BJ (cell line): ENCODE data around the gene MCHR2. TPM values are rescaled to one million over a fixed set of nuclear protein-coding genes. Genes with fewer than 3 reads are reported as not detected.

ENCODE experiments used
- CTCF ChIA-PET: fragments of 350-600 bp; formaldehyde crosslinking; extraction: SDS; loops from one replicate; lab custom pipeline; 2021; ENCODE audit warnings: antibody characterized with exemption, inconsistent platforms; lab: Yijun Ruan, JAX
- POLR2A ChIA-PET: fragments of 300-600 bp; sonication (Branson Sonifier 250); formaldehyde crosslinking; extraction: SDS; loops from one replicate; lab custom pipeline; 2021; ENCODE audit warnings: antibody characterized with exemption; lab: Charles Lee
- DNase-seq: peaks from one replicate; pipeline ENCODE4 v3.0.0-alpha.2; 2011; ENCODE audit warnings: low read depth
- H3K27me3 ChIP-seq: 2 replicates; pipeline ENCODE4 v1.6.0; 2011; ENCODE audit warnings: low read length; ENCODE audit not compliant: control insufficient read depth, insufficient read depth
- H3K36me3 ChIP-seq: 2 replicates; pipeline ENCODE4 v1.5.1; 2011; ENCODE audit warnings: low read length; ENCODE audit not compliant: control insufficient read depth, insufficient read depth
- H3K4me3 ChIP-seq: 2 replicates; pipeline ENCODE4 v1.5.1; 2011; ENCODE audit warnings: low read depth, mild to moderate bottlenecking, control low read depth, low read length
- polyA plus RNA-seq: library from polyadenylated mRNA; depleted of rRNA; stranded (reverse); fragments of >200 nt; gene quantifications from 2 replicates; pipeline ENCODE4 v1.2.3, GENCODE V29; 2011
- TF ChIP-seq, protein P1 (sequence below): IDR thresholded peaks from 2 replicates; pipeline ENCODE4 v1.5.1; 2011; ENCODE audit warnings: low read depth, mild to moderate bottlenecking, control low read depth, inconsistent platforms, low read length, moderate library complexity; ENCODE audit not compliant: insufficient read depth

The MCHR2 gene
- polyA plus RNA-seq, 1 experiment: not detected

DNA sequence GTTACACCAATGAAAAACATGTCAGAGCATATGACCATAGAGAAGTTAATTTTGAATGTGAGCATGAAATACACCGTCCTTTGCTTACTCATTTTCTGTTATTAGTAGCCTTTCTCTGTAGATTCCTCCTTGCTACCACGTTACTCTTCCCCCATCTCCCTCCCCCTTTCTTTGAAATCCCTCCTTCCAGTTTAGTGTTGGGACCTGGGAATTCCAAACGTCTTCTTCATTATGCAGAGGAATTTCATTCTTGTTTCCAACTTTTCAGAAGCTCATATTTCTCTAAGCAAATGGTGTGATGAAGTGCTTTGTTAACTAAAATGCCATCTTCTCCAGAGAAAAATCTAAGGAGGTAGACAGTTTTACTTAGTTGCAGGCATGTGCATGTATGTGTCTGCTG is 122.4 kb downstream of the MCHR2 start:
- ChIA-PET POLR2A (no interaction called here), CTCF (interaction anchor here (1.5 to 6.4 kb wide), 2 partner anchors 34 to 227 kb away, joined by 3 to 153 read pairs; no protein-coding TSS in a partner anchor)
- Histone ChIP-seq H3K36me3 (no peaks in the 10 kb centered on the region), H3K27me3 (peaks cover 2% of the 10 kb centered on the region; the same call in 1 of the 2 replicates), H3K4me3 (no peak overlapping the region)
- TF ChIP-seq, protein P1, sequence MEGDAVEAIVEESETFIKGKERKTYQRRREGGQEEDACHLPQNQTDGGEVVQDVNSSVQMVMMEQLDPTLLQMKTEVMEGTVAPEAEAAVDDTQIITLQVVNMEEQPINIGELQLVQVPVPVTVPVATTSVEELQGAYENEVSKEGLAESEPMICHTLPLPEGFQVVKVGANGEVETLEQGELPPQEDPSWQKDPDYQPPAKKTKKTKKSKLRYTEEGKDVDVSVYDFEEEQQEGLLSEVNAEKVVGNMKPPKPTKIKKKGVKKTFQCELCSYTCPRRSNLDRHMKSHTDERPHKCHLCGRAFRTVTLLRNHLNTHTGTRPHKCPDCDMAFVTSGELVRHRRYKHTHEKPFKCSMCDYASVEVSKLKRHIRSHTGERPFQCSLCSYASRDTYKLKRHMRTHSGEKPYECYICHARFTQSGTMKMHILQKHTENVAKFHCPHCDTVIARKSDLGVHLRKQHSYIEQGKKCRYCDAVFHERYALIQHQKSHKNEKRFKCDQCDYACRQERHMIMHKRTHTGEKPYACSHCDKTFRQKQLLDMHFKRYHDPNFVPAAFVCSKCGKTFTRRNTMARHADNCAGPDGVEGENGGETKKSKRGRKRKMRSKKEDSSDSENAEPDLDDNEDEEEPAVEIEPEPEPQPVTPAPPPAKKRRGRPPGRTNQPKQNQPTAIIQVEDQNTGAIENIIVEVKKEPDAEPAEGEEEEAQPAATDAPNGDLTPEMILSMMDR: no peak
- DNase-seq: no peak
